HG02642 (cell line): ENCODE measurements around the gene SCP2.

ENCODE experiments used
- ATAC-seq: cut with Tn5 transposase; IDR thresholded peaks from one replicate; pipeline ENCODE4 v1.9.1; 2021; ENCODE audit warnings: mild to moderate bottlenecking; ENCODE audit not compliant: unreplicated experiment, poor library complexity

Gene SCP2

GRCh38 chr1:53077599-53077965, 150.5 kb downstream of the SCP2 start:
- no peak for ATAC-seq

- ATAC-seq = no peak
These were observed 151.4 kb downstream of the SCP2 start for GRCh38 chr1:53078333-53079101.

- no peak for ATAC-seq
These were observed 152.2 kb downstream of the SCP2 start for GRCh38 chr1:53079251-53079650.

- no peak for ATAC-seq
These were observed 153.0 kb downstream of the SCP2 start for GRCh38 chr1:53080041-53080440.

GRCh38 chr1:53080769-53081168, 153.7 kb downstream of the SCP2 start:
- ATAC-seq = no peak

- no peak for ATAC-seq
These were observed 154.4 kb downstream of the SCP2 start for GRCh38 chr1:53081384-53082066.

GRCh38 chr1:53082826-53083455, 155.9 kb downstream of the SCP2 start:
- ATAC-seq = no peak

GRCh38 chr1:53083636-53084588, 156.8 kb downstream of the SCP2 start:
- no peak for ATAC-seq

GRCh38 chr1:53084589-53084971, 157.5 kb downstream of the SCP2 start:
- no peak for ATAC-seq

GRCh38 chr1:53085405-53085804, 158.3 kb downstream of the SCP2 start:
- ATAC-seq = no peak

- ATAC-seq = no peak
These were observed 159.5 kb downstream of the SCP2 start for GRCh38 chr1:53086491-53087070.

GRCh38 chr1:53087332-53088285, 160.5 kb downstream of the SCP2 start:
- ATAC-seq = no peak

GRCh38 chr1:53088616-53089300, 161.7 kb downstream of the SCP2 start:
- no peak for ATAC-seq

- no peak for ATAC-seq
These were observed 162.6 kb downstream of the SCP2 start for GRCh38 chr1:53089478-53090226.

GRCh38 chr1:53090227-53091147, 163.4 kb downstream of the SCP2 start:
- no peak for ATAC-seq

GRCh38 chr1:53091841-53092645, 165.0 kb downstream of the SCP2 start:
- no peak for ATAC-seq
